SK-N-SH treated with all-trans-retinoic acid at 6 μM for 48 hours (cell line): ENCODE measurements around the gene MSRB3.

ENCODE experiments used
- PPARA ChIP-seq: fragments of 250-450 bp; sonication (Bioruptor Pico); IDR thresholded peaks from 2 replicates; pipeline ENCODE4 v1.5.0; 2020; ENCODE audit warnings: mild to moderate bottlenecking, borderline replicate concordance
- ZFP30 ChIP-seq: fragments of 450-650 bp; formaldehyde crosslinking; IDR thresholded peaks from 2 replicates; pipeline ENCODE4 v1.5.0; 2022; ENCODE audit warnings: mild to moderate bottlenecking, moderate library complexity
- ZNF565 ChIP-seq: fragments of 450-650 bp; formaldehyde crosslinking; conservative IDR thresholded peaks from 2 replicates; pipeline ENCODE4 v1.5.0; 2020; ENCODE audit warnings: low read depth, mild to moderate bottlenecking, moderate library complexity
- TF ChIP-seq, protein P1 (sequence below): fragments of 250-450 bp; sonication (Bioruptor Pico); IDR thresholded peaks from 2 replicates; pipeline ENCODE4 v1.5.1; 2020; ENCODE audit warnings: low read depth, mild to moderate bottlenecking, moderate library complexity
- TF ChIP-seq, protein P2 (sequence below): fragments of 250-450 bp; sonication (Bioruptor Pico); IDR thresholded peaks from 2 replicates; pipeline ENCODE4 v1.8.0; 2020; ENCODE audit warnings: mild to moderate bottlenecking, moderate library complexity, borderline replicate concordance

DNA sequence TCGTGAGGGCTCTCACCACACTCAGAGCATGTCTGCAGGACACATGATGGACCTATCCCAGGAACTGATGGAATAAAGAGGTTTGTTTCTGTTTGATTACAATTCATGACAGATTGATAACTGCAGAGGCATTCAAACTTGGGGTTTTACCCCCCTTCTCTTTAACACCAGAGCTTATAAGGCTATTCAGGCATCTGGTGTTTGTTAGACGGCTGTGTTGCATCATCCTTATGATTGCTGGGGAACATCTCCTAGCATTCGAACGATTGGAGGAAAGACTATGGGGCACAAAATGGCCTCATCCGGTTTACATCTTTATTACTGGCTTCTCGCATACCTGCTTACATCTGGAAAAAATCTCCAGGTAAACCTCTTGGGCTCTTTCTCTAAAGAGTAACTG is 191.8 kb downstream of the MSRB3 start:
- TF ChIP-seq ZNF565 (CRISPR knock-in tag) (no peak), PPARA (CRISPR knock-in tag) (no peak), ZFP30 (no peak)
- TF ChIP-seq, protein P1, sequence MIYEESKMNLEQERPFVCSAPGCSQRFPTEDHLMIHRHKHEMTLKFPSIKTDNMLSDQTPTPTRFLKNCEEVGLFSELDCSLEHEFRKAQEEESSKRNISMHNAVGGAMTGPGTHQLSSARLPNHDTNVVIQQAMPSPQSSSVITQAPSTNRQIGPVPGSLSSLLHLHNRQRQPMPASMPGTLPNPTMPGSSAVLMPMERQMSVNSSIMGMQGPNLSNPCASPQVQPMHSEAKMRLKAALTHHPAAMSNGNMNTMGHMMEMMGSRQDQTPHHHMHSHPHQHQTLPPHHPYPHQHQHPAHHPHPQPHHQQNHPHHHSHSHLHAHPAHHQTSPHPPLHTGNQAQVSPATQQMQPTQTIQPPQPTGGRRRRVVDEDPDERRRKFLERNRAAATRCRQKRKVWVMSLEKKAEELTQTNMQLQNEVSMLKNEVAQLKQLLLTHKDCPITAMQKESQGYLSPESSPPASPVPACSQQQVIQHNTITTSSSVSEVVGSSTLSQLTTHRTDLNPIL (CRISPR knock-in tag) = no peak
- TF ChIP-seq, protein P2, sequence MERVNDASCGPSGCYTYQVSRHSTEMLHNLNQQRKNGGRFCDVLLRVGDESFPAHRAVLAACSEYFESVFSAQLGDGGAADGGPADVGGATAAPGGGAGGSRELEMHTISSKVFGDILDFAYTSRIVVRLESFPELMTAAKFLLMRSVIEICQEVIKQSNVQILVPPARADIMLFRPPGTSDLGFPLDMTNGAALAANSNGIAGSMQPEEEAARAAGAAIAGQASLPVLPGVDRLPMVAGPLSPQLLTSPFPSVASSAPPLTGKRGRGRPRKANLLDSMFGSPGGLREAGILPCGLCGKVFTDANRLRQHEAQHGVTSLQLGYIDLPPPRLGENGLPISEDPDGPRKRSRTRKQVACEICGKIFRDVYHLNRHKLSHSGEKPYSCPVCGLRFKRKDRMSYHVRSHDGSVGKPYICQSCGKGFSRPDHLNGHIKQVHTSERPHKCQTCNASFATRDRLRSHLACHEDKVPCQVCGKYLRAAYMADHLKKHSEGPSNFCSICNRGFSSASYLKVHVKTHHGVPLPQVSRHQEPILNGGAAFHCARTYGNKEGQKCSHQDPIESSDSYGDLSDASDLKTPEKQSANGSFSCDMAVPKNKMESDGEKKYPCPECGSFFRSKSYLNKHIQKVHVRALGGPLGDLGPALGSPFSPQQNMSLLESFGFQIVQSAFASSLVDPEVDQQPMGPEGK (CRISPR knock-in tag) = no peak
